ENCODE results near the gene DUXA. TPM values are rescaled to one million over a fixed set of nuclear protein-coding genes. Genes with fewer than 3 reads are reported as not detected.
"Not testable (repeated sequence)": the region's sequence is repeated elsewhere in the genome, so short reads cannot be mapped to it uniquely, and the experiment has no call there.

Gene DUXA
- total RNA-seq, 1 experiment from 2014 or later, result not detected

DNA sequence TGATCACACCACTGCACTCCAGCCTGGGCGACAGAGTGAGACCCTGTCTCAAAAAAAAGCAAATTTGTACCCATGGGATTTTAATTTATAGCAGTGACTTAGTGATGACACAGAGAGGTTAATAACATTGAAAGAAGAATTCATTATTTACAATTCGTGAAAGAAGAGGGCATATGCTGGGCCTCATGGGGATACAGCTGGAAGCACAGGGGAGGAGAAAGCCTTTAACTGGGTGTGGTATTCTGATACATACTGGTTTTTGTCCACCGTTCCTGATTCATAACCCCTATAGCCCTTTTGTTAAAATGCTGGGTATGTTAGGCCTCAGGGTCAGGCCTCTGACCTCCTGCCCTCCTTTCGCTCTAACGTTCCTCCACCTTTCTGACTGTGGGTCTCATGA lies 34.9 kb upstream of the DUXA start:
- no peak overlapping the region for H3K56ac ChIP-seq (ENCODE audit: insufficient read length, low read depth, low read length)
- no CpG with 5 or more reads among the region's 5 CpGs for WGBS (ENCODE audit: extremely low coverage, insufficient read length, low lambda C conversion rate)
- no peak overlapping the region for H3K9ac ChIP-seq (ENCODE audit: extremely low read depth, insufficient read length, low read length)
- no peak overlapping the region for H2BK15ac ChIP-seq (ENCODE audit: low read depth, low read length)
- no peak overlapping the region for H2BK5ac ChIP-seq (ENCODE audit: insufficient read length, low read length)
- no peak overlapping the region for H3K23ac ChIP-seq (ENCODE audit: insufficient read length, low read depth, low read length)
- no peak for DNase-seq
- H3K4me1 ChIP-seq (ENCODE audit: insufficient read depth, low read length), result no peaks in the 10 kb centered on the region
- H2BK20ac ChIP-seq (ENCODE audit: low read depth, low read length, poor library complexity, severe bottlenecking), result no peak overlapping the region
- H3K9me3 ChIP-seq (ENCODE audit: control insufficient read depth, low read depth, low read length), result no peaks in the 10 kb centered on the region
- H2BK12ac ChIP-seq (ENCODE audit: insufficient read length, low read depth, low read length), result no peak overlapping the region
- no peak overlapping the region for H3K4me2 ChIP-seq (ENCODE audit: insufficient read depth, insufficient read length, low read length)
- Mint-ChIP-seq H3K4me3 (no peak overlapping the region), H3K36me3 (ENCODE audit: insufficient read depth in 1 of 3, low read depth in 3 of 3) (peaks cover 26 to 52% (median 39%) of the 10 kb centered on the region in 3 experiments), H3K9me3 (peaks cover 0 to 2% of the 10 kb centered on the region in 2 experiments; a peak in 1 of 5 replicates), H3K4me1 (no peaks in the 10 kb centered on the region), H3K27me3 (ENCODE audit: low read depth) (no peaks in the 10 kb centered on the region), H3K27ac (no peak overlapping the region)
- no peaks in the 10 kb centered on the region for H3K27me3 ChIP-seq (ENCODE audit: insufficient read depth, low read length)
- H3K23me2 ChIP-seq (ENCODE audit: insufficient read length, low read depth, low read length, poor library complexity, severe bottlenecking), result no peaks in the 10 kb centered on the region
- no peak overlapping the region for H3K27ac ChIP-seq (ENCODE audit: insufficient read length, low read depth, low read length)
- H3K79me2 ChIP-seq (ENCODE audit: insufficient read depth, low read length), result no peaks in the 10 kb centered on the region; the same call in 1 of the 2 replicates
- no peak overlapping the region for H3K14ac ChIP-seq (ENCODE audit: insufficient read depth, low read length)
- no peak overlapping the region for H3K18ac ChIP-seq (ENCODE audit: insufficient read length, low read depth, low read length)
- H2AK5ac ChIP-seq (ENCODE audit: insufficient read length, low read length), result no peak overlapping the region
- H2AFZ ChIP-seq (ENCODE audit: low read length), result no peak overlapping the region
- no peak overlapping the region for H4K8ac ChIP-seq (replicated peaks; ENCODE audit: insufficient read length, low read depth, low read length)
- no peak overlapping the region for H3T11ph ChIP-seq (ENCODE audit: low read length)
- H3K79me1 ChIP-seq (ENCODE audit: insufficient read depth, low read depth, low read length, poor library complexity, severe bottlenecking), result peaks cover 2% of the 10 kb centered on the region
- TF ChIP-seq CTCF (conservative IDR thresholded peaks at IDR 0.05), result no peak
- no peak overlapping the region for H4K91ac ChIP-seq (ENCODE audit: insufficient read length, low read depth, low read length)
- no peak overlapping the region for H2BK120ac ChIP-seq (ENCODE audit: low read depth, low read length, poor library complexity, severe bottlenecking)
- H4K5ac ChIP-seq (ENCODE audit: insufficient read length, low read depth, low read length), result no peak overlapping the region
- no peaks in the 10 kb centered on the region for H4K20me1 ChIP-seq (ENCODE audit: control insufficient read depth, insufficient read depth, insufficient read length)
- H3K4ac ChIP-seq (ENCODE audit: low read depth, low read length), result no peak overlapping the region

DNA sequence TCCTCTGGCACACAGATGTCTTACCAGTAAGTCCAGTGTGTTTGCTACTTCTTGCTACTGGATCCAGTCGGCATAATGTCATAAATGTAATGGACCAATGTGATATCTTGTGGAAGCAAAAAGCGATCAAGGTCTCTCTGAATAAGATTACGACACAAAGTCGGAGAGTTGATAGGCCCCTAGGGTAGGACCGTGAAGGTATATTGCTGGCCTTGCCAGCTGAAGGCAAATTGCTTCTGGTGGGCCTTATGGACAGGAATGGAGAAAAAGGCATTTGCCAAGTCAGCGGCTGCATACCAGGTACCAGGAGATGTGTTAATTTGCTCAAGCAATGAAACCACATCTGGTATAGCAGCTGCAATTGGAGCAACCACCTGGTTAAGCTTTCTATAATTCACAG lies 30.6 kb upstream of the DUXA start:
- not testable (repeated sequence) for H3K9ac ChIP-seq (ENCODE audit: extremely low read depth, insufficient read length, low read length); H2BK12ac ChIP-seq (ENCODE audit: insufficient read length, low read depth, low read length); H4K91ac ChIP-seq (ENCODE audit: insufficient read length, low read depth, low read length); H3K23me2 ChIP-seq (ENCODE audit: insufficient read length, low read depth, low read length, poor library complexity, severe bottlenecking); H3K4me1 ChIP-seq (ENCODE audit: insufficient read depth, low read length); H3K23ac ChIP-seq (ENCODE audit: insufficient read length, low read depth, low read length); H3K4ac ChIP-seq (ENCODE audit: low read depth, low read length); H2AFZ ChIP-seq (ENCODE audit: low read length); H4K5ac ChIP-seq (ENCODE audit: insufficient read length, low read depth, low read length); H3K27me3 ChIP-seq (ENCODE audit: insufficient read depth, low read length); H3K4me3 Mint-ChIP-seq; H2BK15ac ChIP-seq (ENCODE audit: low read depth, low read length); H3K79me2 ChIP-seq (ENCODE audit: insufficient read depth, low read length); H2BK20ac ChIP-seq (ENCODE audit: low read depth, low read length, poor library complexity, severe bottlenecking); H3K27ac Mint-ChIP-seq; H3T11ph ChIP-seq (ENCODE audit: low read length); H3K14ac ChIP-seq (ENCODE audit: insufficient read depth, low read length); H3K4me2 ChIP-seq (ENCODE audit: insufficient read depth, insufficient read length, low read length); H2BK120ac ChIP-seq (ENCODE audit: low read depth, low read length, poor library complexity, severe bottlenecking); H2BK5ac ChIP-seq (ENCODE audit: insufficient read length, low read length); H3K79me1 ChIP-seq (ENCODE audit: insufficient read depth, low read depth, low read length, poor library complexity, severe bottlenecking); H3K27ac ChIP-seq (ENCODE audit: insufficient read length, low read depth, low read length); H3K9me3 ChIP-seq (ENCODE audit: control insufficient read depth, low read depth, low read length); H3K9me3 Mint-ChIP-seq; H2AK5ac ChIP-seq (ENCODE audit: insufficient read length, low read length); H3K27me3 Mint-ChIP-seq (ENCODE audit: low read depth); H3K18ac ChIP-seq (ENCODE audit: insufficient read length, low read depth, low read length); H3K56ac ChIP-seq (ENCODE audit: insufficient read length, low read depth, low read length); H4K8ac ChIP-seq (replicated peaks; ENCODE audit: insufficient read length, low read depth, low read length); DNase-seq; H3K4me1 Mint-ChIP-seq; H4K20me1 ChIP-seq (ENCODE audit: control insufficient read depth, insufficient read depth, insufficient read length)
- peaks cover 39 to 60% (median 49%) of the 10 kb centered on the region in 3 experiments for H3K36me3 Mint-ChIP-seq (ENCODE audit: insufficient read depth in 1 of 3, low read depth in 3 of 3)
- no CpG with 5 or more reads among the region's 6 CpGs for WGBS (ENCODE audit: extremely low coverage, insufficient read length, low lambda C conversion rate)

Data from H9 (cell line).